ENCODE data around the gene NASP. TPM values are rescaled to one million over a fixed set of nuclear protein-coding genes. Genes with fewer than 3 reads are reported as not detected.
A peak's percentile ranks its signal among the peaks of the same experiment; 100 is the strongest.

The NASP gene
- total RNA-seq, 5 donors from 2014 or later (not counting 1 experiment from before 2014, with no cell fraction given), result 64.6 to 145 (median 74.7) TPM

- ATAC-seq (replicated peaks in 1 of 4) (no peak), DNase-seq (no peak)
- H3K9me3 ChIP-seq, result no peaks in the 10 kb centered on the region
- no peak overlapping the region for H3K27ac ChIP-seq (ENCODE audit: low read length)
- no peak overlapping the region for H3K27ac Mint-ChIP-seq
- peaks cover 13 to 20% (median 17%) of the 10 kb centered on the region in 3 donors for H3K4me1 Mint-ChIP-seq
- H3K4me3 ChIP-seq (ENCODE audit: control insufficient read depth in 1 of 2, extremely low read depth in 1 of 2, low read length in 1 of 2), result no peak overlapping the region
- H3K36me3 Mint-ChIP-seq, result peaks cover 47% of the 10 kb centered on the region
- CTCF ChIA-PET, result no interaction called here
- H3K27me3 Mint-ChIP-seq, result no peaks in the 10 kb centered on the region
- no peaks in the 10 kb centered on the region for H3K9me3 Mint-ChIP-seq
- no CpG with 5 or more reads among the region's 2 CpGs for WGBS (ENCODE audit: insufficient coverage)
- H3K4me1 ChIP-seq (ENCODE audit: control insufficient read depth in 1 of 2, extremely low read depth in 1 of 2, insufficient read depth in 2 of 2, low read length in 2 of 2), result peaks cover 0 to 3% of the 10 kb centered on the region in 2 experiments
- POLR2A ChIA-PET, result interaction anchor here in 1 of 2 donors (0.6 kb wide), 1 partner anchor 912 kb away, joined by 3 read pairs; no protein-coding TSS in a partner anchor
- H3K27me3 ChIP-seq (replicated peaks in 1 of 2; ENCODE audit: control insufficient read depth in 2 of 2, extremely low read depth in 1 of 2, insufficient read depth in 2 of 2, low read length in 1 of 2), result no peaks in the 10 kb centered on the region
- no peak overlapping the region for H3K4me3 Mint-ChIP-seq
- peaks cover 7 to 68% of the 10 kb centered on the region in 2 donors for H3K36me3 ChIP-seq (ENCODE audit: control insufficient read depth in 2 of 2, extremely low read depth in 1 of 2, insufficient read depth in 1 of 2, low read length in 1 of 2)
These were observed 75.4 kb downstream of the NASP start for GRCh38 chr1:45659222-45659621.

GRCh38 chr1:45660336-45660735, 76.5 kb downstream of the NASP start:
- H3K9me3 ChIP-seq, result no peaks in the 10 kb centered on the region
- H3K4me3 ChIP-seq (ENCODE audit: control insufficient read depth in 1 of 2, extremely low read depth in 1 of 2, low read length in 1 of 2), result no peak overlapping the region
- H3K27ac ChIP-seq (ENCODE audit: low read length), result no peak overlapping the region
- ChIA-PET CTCF (no interaction called here), POLR2A (interaction anchor here in 1 of 2 donors (0.7 kb wide), 1 partner anchor 752 kb away, joined by 13 read pairs; no protein-coding TSS in a partner anchor)
- no peak for DNase-seq
- no peaks in the 10 kb centered on the region for H3K27me3 ChIP-seq (replicated peaks in 1 of 2; ENCODE audit: control insufficient read depth in 2 of 2, extremely low read depth in 1 of 2, insufficient read depth in 2 of 2, low read length in 1 of 2)
- no peak for ATAC-seq (replicated peaks in 1 of 4)
- peaks cover 0 to 3% of the 10 kb centered on the region in 2 experiments for H3K4me1 ChIP-seq (ENCODE audit: control insufficient read depth in 1 of 2, extremely low read depth in 1 of 2, insufficient read depth in 2 of 2, low read length in 2 of 2)
- WGBS (ENCODE audit: insufficient coverage), result no CpG with 5 or more reads among the region's 2 CpGs
- peaks cover 4 to 58% of the 10 kb centered on the region in 2 donors for H3K36me3 ChIP-seq (ENCODE audit: control insufficient read depth in 2 of 2, extremely low read depth in 1 of 2, insufficient read depth in 1 of 2, low read length in 1 of 2)
- Mint-ChIP-seq H3K27me3 (no peaks in the 10 kb centered on the region), H3K27ac (no peak overlapping the region), H3K4me1 (peaks cover 16 to 20% (median 18%) of the 10 kb centered on the region in 3 donors), H3K9me3 (no peaks in the 10 kb centered on the region), H3K36me3 (peaks cover 41% of the 10 kb centered on the region), H3K4me3 (no peak overlapping the region)

- peak overlapping the region in 1 of 2 donors; percentile 1 for H3K27ac Mint-ChIP-seq
- H3K4me3 Mint-ChIP-seq, result no peak overlapping the region
- H3K36me3 Mint-ChIP-seq, result peaks cover 9% of the 10 kb centered on the region
- no CpG with 5 or more reads among the region's 2 CpGs for WGBS (ENCODE audit: insufficient coverage)
- H3K27me3 ChIP-seq (replicated peaks in 1 of 2; ENCODE audit: control insufficient read depth in 2 of 2, extremely low read depth in 1 of 2, insufficient read depth in 2 of 2, low read length in 1 of 2), result no peaks in the 10 kb centered on the region
- POLR2A ChIA-PET, result no interaction called here
- peaks cover 0 to 8% of the 10 kb centered on the region in 2 donors for H3K36me3 ChIP-seq (ENCODE audit: control insufficient read depth in 2 of 2, extremely low read depth in 1 of 2, insufficient read depth in 1 of 2, low read length in 1 of 2)
- ATAC-seq (replicated peaks in 1 of 4), result no peak
- H3K4me1 ChIP-seq (ENCODE audit: control insufficient read depth in 1 of 2, extremely low read depth in 1 of 2, insufficient read depth in 2 of 2, low read length in 2 of 2), result peaks cover 2 to 18% of the 10 kb centered on the region in 2 experiments
- H3K4me1 Mint-ChIP-seq, result peaks cover 66 to 69% (median 68%) of the 10 kb centered on the region in 3 donors
- no peak overlapping the region for H3K27ac ChIP-seq (ENCODE audit: low read length)
- no peaks in the 10 kb centered on the region for H3K9me3 Mint-ChIP-seq
- CTCF ChIA-PET, result interaction anchor here in 1 of 2 donors (0.5 kb wide), 1 partner anchor 10 kb away, joined by 5 read pairs; no protein-coding TSS in a partner anchor
- no peaks in the 10 kb centered on the region for H3K9me3 ChIP-seq
- H3K4me3 ChIP-seq (ENCODE audit: control insufficient read depth in 1 of 2, extremely low read depth in 1 of 2, low read length in 1 of 2), result no peak overlapping the region
- H3K27me3 Mint-ChIP-seq, result no peaks in the 10 kb centered on the region
- no peak for DNase-seq
These were observed 83.0 kb downstream of the NASP start for GRCh38 chr1:45666836-45667235.

GRCh38 chr1:45667321-45668111, 83.7 kb downstream of the NASP start:
- peaks cover 65 to 68% (median 68%) of the 10 kb centered on the region in 3 donors for H3K4me1 Mint-ChIP-seq
- no peak overlapping the region for H3K4me3 ChIP-seq (ENCODE audit: control insufficient read depth in 1 of 2, extremely low read depth in 1 of 2, low read length in 1 of 2)
- 100% methylated on average over 2 of the region's 8 CpGs for WGBS (ENCODE audit: insufficient coverage)
- ChIA-PET CTCF (interaction anchor here in 1 of 2 donors (0.5 kb wide), 1 partner anchor 9 kb away, joined by 5 read pairs; no protein-coding TSS in a partner anchor), POLR2A (no interaction called here)
- H3K9me3 Mint-ChIP-seq, result no peaks in the 10 kb centered on the region
- H3K27me3 ChIP-seq (replicated peaks in 1 of 2; ENCODE audit: control insufficient read depth in 2 of 2, extremely low read depth in 1 of 2, insufficient read depth in 2 of 2, low read length in 1 of 2), result no peaks in the 10 kb centered on the region
- H3K27ac ChIP-seq (ENCODE audit: low read length), result no peak overlapping the region
- peaks cover 0 to 8% of the 10 kb centered on the region in 2 donors for H3K36me3 ChIP-seq (ENCODE audit: control insufficient read depth in 2 of 2, extremely low read depth in 1 of 2, insufficient read depth in 1 of 2, low read length in 1 of 2)
- DNase-seq (no peak), ATAC-seq (replicated peaks in 1 of 4) (no peak)
- no peak overlapping the region for H3K4me3 Mint-ChIP-seq
- H3K36me3 Mint-ChIP-seq, result peaks cover 9% of the 10 kb centered on the region
- H3K27me3 Mint-ChIP-seq, result no peaks in the 10 kb centered on the region
- H3K9me3 ChIP-seq, result no peaks in the 10 kb centered on the region
- peaks cover 2 to 18% of the 10 kb centered on the region in 2 experiments for H3K4me1 ChIP-seq (ENCODE audit: control insufficient read depth in 1 of 2, extremely low read depth in 1 of 2, insufficient read depth in 2 of 2, low read length in 2 of 2)
- H3K27ac Mint-ChIP-seq, result peak overlapping the region in 1 of 2 donors; percentile 12

Other genes with a start within 250 kb of the NASP start
- 10 to 100 TPM; 16.8 to 50.0 (median 19.8) TPM for gene TOE1, start 243.9 kb upstream of the NASP start, total RNA-seq
- 10 to 100 TPM; 60.2 to 71.0 (median 68.4) TPM for gene MUTYH, start 243.6 kb upstream of the NASP start, total RNA-seq
- 1 to 10 TPM; 4.3 to 7.9 (median 5.5) TPM for gene TESK2, start 92.9 kb upstream of the NASP start, total RNA-seq
- gene CCDC163, start 84.0 kb upstream of the NASP start, total RNA-seq, result 1 to 10 TPM in 4 of 5 donors, under 1 TPM in 1; 0.83 to 3.0 (median 2.4) TPM
- gene MMACHC, start 83.7 kb upstream of the NASP start, total RNA-seq, result 1 to 10 TPM; 1.9 to 6.4 (median 4.9) TPM
- gene PRDX1, start 62.2 kb upstream of the NASP start, total RNA-seq, result 100 to 1,000 TPM in 3 of 5 donors, 10 to 100 TPM in 2; 59.3 to 156 (median 151) TPM
- gene AKR1A1, start 33.2 kb upstream of the NASP start, total RNA-seq, result 100 to 1,000 TPM in 1 of 5 donors, 10 to 100 TPM in 4; 48.2 to 105 (median 92.9) TPM
- 1 to 10 TPM; 5.9 to 8.6 (median 7.5) TPM for gene CCDC17, start 40.0 kb downstream of the NASP start, total RNA-seq
- gene GPBP1L1, start 102.5 kb downstream of the NASP start, total RNA-seq, result 100 to 1,000 TPM; 124 to 155 (median 151) TPM
- 10 to 100 TPM; 11.0 to 19.7 (median 16.5) TPM for gene TMEM69, start 104.1 kb downstream of the NASP start, total RNA-seq
- 10 to 100 TPM; 10.0 to 14.8 (median 13.0) TPM for gene IPP, start 166.6 kb downstream of the NASP start, total RNA-seq
- 1 to 10 TPM; 7.4 to 9.7 (median 7.6) TPM for gene MAST2, start 219.6 kb downstream of the NASP start, total RNA-seq

Measured in T-cell (primary cell).